ENCODE measurements around the gene RAET1G. TPM values are rescaled to one million over a fixed set of nuclear protein-coding genes. Genes with fewer than 3 reads are reported as not detected.
"Not testable (repeated sequence)": the region's sequence is repeated elsewhere in the genome, so short reads cannot be mapped to it uniquely, and the experiment has no call there.

Gene RAET1G
- total and polyA plus RNA-seq, 12 donors, result 0.22 to 40.7 (median 11.6) TPM

- Histone ChIP-seq H3K27ac (no peak overlapping the region), H3K27me3 (peaks cover 39% of the 10 kb centered on the region), H3K36me3 (replicated peaks in 1 of 2) (no peaks in the 10 kb centered on the region), H3K9me3 (replicated peaks in 1 of 3) (no peaks in the 10 kb centered on the region), H3K4me1 (replicated peaks in 1 of 2) (peaks cover 10 to 11% of the 10 kb centered on the region in 2 donors), H3K4me3 (no peak overlapping the region)
- TF ChIP-seq CTCF (IDR thresholded peaks at IDR 0.05) (peak in 2 of 6 experiments; percentile 9 to 13), POLR2A (IDR thresholded peaks at IDR 0.05) (no peak)
- DNase-seq, result peak in 1 of 7 donors; percentile 23
- WGBS, 4 donors, result 9 to 16% (median 14%) methylated on average over 3 of the region's 3 CpGs
- intact Hi-C loops (cut with DNase I), result loop anchor here (5.0 to 10.0 kb wide), 3 partner anchors 65 to 205 kb away; partner anchors contain the start of gene LRP11 (in 2 of the 2)
These were observed 6.5 kb upstream of the RAET1G start for GRCh38 chr6:149929422-149929821.

- H3K4me3 ChIP-seq; H3K27ac ChIP-seq; H3K36me3 ChIP-seq (replicated peaks in 1 of 2); H3K9me3 ChIP-seq (replicated peaks in 1 of 3): not testable (repeated sequence)
- intact Hi-C loops (cut with DNase I), result loop anchor here (5.0 to 10.0 kb wide), 3 partner anchors 62 to 202 kb away; partner anchors contain the start of gene LRP11 (in 2 of the 2)
- peak in 2 of 7 donors; percentile 5 to 30 for DNase-seq
- 68 to 75% (median 70%) methylated on average over 4 of the region's 4 CpGs for WGBS, 4 donors
- Histone ChIP-seq H3K4me1 (replicated peaks in 1 of 2) (peaks cover 10 to 16% of the 10 kb centered on the region in 2 donors), H3K27me3 (peaks cover 29% of the 10 kb centered on the region)
These were observed 4.1 kb upstream of the RAET1G start for GRCh38 chr6:149927025-149927424.

- H3K9me3 ChIP-seq (replicated peaks in 1 of 3), result no peaks in the 10 kb centered on the region
- H3K4me1 ChIP-seq (replicated peaks in 1 of 2), result peaks cover 10 to 16% of the 10 kb centered on the region in 2 donors
- peaks cover 20% of the 10 kb centered on the region for H3K27me3 ChIP-seq
- intact Hi-C loops (cut with DNase I), result loop anchor here (5.0 to 10.0 kb wide), 3 partner anchors 61 to 201 kb away; partner anchors contain the start of gene LRP11 (in 2 of the 2)
- 2 to 5% (median 3%) methylated on average over 25 to 31 of the region's 31 CpGs for WGBS, 4 donors
- peak overlapping the region in 2 of 4 donors; percentile 22 to 63 for H3K4me3 ChIP-seq
- TF ChIP-seq POLR2A (IDR thresholded peaks at IDR 0.05) (no peak), CTCF (IDR thresholded peaks at IDR 0.05) (peak; percentile 86 to 100 (median 98))
- H3K27ac ChIP-seq, result peak overlapping the region in 2 of 5 donors; percentile 41 to 54
- DNase-seq, result peak; percentile 87 to 96 (median 95)
- no peaks in the 10 kb centered on the region for H3K36me3 ChIP-seq (replicated peaks in 1 of 2)
These were observed 3.3 kb upstream of the RAET1G start for GRCh38 chr6:149925974-149926777.

GRCh38 chr6:149925253-149925973, 2.5 kb upstream of the RAET1G start:
- TF ChIP-seq CTCF (IDR thresholded peaks at IDR 0.05) (no peak), POLR2A (IDR thresholded peaks at IDR 0.05) (no peak)
- intact Hi-C loops (cut with DNase I), result loop anchor here (5.0 to 10.0 kb wide), 3 partner anchors 61 to 201 kb away; partner anchors contain the start of gene LRP11 (in 2 of the 2)
- Histone ChIP-seq H3K27me3 (peaks cover 13% of the 10 kb centered on the region), H3K4me1 (replicated peaks in 1 of 2) (peaks cover 10 to 16% of the 10 kb centered on the region in 2 donors), H3K36me3 (replicated peaks in 1 of 2) (no peaks in the 10 kb centered on the region), H3K4me3 (peak overlapping the region in 2 of 4 donors; percentile 22 to 63), H3K27ac (peak overlapping the region in 3 of 5 donors; percentile 26 to 54 (median 41)), H3K9me3 (replicated peaks in 1 of 3) (no peaks in the 10 kb centered on the region)
- DNase-seq, result peak in 5 of 7 donors; percentile 29 to 60 (median 46)
- 19 to 50% (median 38%) methylated on average over 2 to 34 of the region's 34 CpGs for WGBS, 4 donors
